Activated CD8-positive, alpha-beta T cell treated with anti-CD3 and anti-CD28 coated beads for 36 hours (primary cell): Measurements from ENCODE around the gene ATP2A2. TPM values are rescaled to one million over a fixed set of nuclear protein-coding genes. Genes with fewer than 3 reads are reported as not detected.

Source experiments
- ATAC-seq: fragments of 200-7000 bp; cut with Tn5 transposase; one replicate; pipeline ENCODE4 v1.10.0; 2021; ENCODE audit warnings: mild to moderate bottlenecking, moderate library complexity
- CTCF ChIA-PET: fragments of 350-600 bp; sonication (Branson Sonifier 250); formaldehyde crosslinking; loops from one replicate; lab custom pipeline; 2021; ENCODE audit warnings: antibody characterized with exemption; lab: Charles Lee
- POLR2A ChIA-PET: fragments of 350-600 bp; sonication (Branson Sonifier 250); formaldehyde crosslinking; loops from one replicate; lab custom pipeline; 2021; ENCODE audit warnings: antibody characterized with exemption; lab: Charles Lee
- DNase-seq: peaks from one replicate; pipeline ENCODE4 v3.0.0-alpha.2; 2020
- H3K27ac Mint-ChIP-seq: one replicate; pipeline ENCODE4 v1.8.0; 2021; ENCODE audit warnings: mild to moderate bottlenecking, mixed read lengths
- H3K27me3 Mint-ChIP-seq: one replicate; pipeline ENCODE4 v1.8.0; 2021; ENCODE audit warnings: mixed read lengths
- H3K36me3 Mint-ChIP-seq: one replicate; pipeline ENCODE4 v1.8.0; 2021; ENCODE audit warnings: low read depth, mixed read lengths
- H3K4me1 Mint-ChIP-seq: one replicate; pipeline ENCODE4 v1.8.0; 2021; ENCODE audit warnings: low read depth, mixed read lengths
- H3K4me3 Mint-ChIP-seq: one replicate; pipeline ENCODE4 v1.8.0; 2021; ENCODE audit warnings: mild to moderate bottlenecking, moderate library complexity, mixed read lengths
- H3K9me3 Mint-ChIP-seq: one replicate; pipeline ENCODE4 v1.8.0; 2021; ENCODE audit warnings: mixed read lengths
- intact Hi-C: fragments of 100-400 bp; cut with micrococcal nuclease; formaldehyde crosslinking; loops from one replicate; pipeline ENCODE4 v1.10.0; 2022
- total RNA-seq, 2 experiments: library from RNA; stranded (reverse); gene quantifications; one replicate each; pipeline ENCODE4 v1.2.3, GENCODE V29; 2021
- TF ChIP-seq, protein P1 (sequence below): fragments of 200-600 bp; IDR thresholded peaks from one replicate; pipeline ENCODE4 v1.8.0; 2022; ENCODE audit warnings: antibody characterized with exemption, mild to moderate bottlenecking

ATP2A2 gene
- total RNA-seq, 2 experiments from 2014 or later = 107 to 111 TPM

DNA sequence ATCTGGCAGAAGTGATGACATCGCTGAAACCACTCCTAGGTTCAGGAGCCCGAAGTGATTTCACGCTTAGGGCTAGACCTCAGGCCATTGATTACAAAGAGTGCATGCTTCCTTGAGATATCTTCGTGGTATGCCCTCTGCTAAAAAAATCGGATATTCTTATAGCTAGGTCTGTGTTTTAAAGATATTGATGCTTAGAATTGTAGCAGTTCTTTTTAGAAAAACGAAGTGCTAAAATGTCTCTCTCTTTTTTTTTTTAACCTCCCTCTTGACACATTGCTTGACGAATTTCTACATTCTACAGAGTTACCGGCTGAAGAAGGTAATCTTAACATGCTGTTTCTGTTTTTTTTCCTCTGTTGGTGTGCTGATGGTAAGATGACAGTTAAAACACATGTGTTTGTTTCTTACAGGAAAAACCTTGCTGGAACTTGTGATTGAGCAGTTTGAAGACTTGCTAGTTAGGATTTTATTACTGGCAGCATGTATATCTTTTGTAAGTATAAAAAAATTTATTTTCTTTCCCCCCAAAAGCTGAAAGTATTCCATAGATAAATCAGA, 1.3 kb downstream of the ATP2A2 start:
- H3K27me3 Mint-ChIP-seq = peaks cover 3% of the 10 kb centered on the region
- peaks cover 50% of the 10 kb centered on the region for H3K4me1 Mint-ChIP-seq
- ChIA-PET CTCF (interaction anchor here (1.0 to 4.2 kb wide), 3 partner anchors 145 to 181 kb away, joined by 3 to 17 read pairs (median 5); no protein-coding TSS in a partner anchor), POLR2A (interaction anchor here (0.7 to 3.4 kb wide), 10 partner anchors 9 to 167 kb away, joined by 3 to 22 read pairs (median 4); partner anchors contain the start of gene ARPC3)
- H3K4me3 Mint-ChIP-seq = peak overlapping the region; percentile 94
- H3K27ac Mint-ChIP-seq = peak overlapping the region; percentile 88
- ATAC-seq (peak; percentile 3), DNase-seq (no peak)
- intact Hi-C loops = no loop called here
- TF ChIP-seq, protein P1, sequence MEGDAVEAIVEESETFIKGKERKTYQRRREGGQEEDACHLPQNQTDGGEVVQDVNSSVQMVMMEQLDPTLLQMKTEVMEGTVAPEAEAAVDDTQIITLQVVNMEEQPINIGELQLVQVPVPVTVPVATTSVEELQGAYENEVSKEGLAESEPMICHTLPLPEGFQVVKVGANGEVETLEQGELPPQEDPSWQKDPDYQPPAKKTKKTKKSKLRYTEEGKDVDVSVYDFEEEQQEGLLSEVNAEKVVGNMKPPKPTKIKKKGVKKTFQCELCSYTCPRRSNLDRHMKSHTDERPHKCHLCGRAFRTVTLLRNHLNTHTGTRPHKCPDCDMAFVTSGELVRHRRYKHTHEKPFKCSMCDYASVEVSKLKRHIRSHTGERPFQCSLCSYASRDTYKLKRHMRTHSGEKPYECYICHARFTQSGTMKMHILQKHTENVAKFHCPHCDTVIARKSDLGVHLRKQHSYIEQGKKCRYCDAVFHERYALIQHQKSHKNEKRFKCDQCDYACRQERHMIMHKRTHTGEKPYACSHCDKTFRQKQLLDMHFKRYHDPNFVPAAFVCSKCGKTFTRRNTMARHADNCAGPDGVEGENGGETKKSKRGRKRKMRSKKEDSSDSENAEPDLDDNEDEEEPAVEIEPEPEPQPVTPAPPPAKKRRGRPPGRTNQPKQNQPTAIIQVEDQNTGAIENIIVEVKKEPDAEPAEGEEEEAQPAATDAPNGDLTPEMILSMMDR = no peak
- peaks cover 46% of the 10 kb centered on the region for H3K36me3 Mint-ChIP-seq
- no peaks in the 10 kb centered on the region for H3K9me3 Mint-ChIP-seq

DNA sequence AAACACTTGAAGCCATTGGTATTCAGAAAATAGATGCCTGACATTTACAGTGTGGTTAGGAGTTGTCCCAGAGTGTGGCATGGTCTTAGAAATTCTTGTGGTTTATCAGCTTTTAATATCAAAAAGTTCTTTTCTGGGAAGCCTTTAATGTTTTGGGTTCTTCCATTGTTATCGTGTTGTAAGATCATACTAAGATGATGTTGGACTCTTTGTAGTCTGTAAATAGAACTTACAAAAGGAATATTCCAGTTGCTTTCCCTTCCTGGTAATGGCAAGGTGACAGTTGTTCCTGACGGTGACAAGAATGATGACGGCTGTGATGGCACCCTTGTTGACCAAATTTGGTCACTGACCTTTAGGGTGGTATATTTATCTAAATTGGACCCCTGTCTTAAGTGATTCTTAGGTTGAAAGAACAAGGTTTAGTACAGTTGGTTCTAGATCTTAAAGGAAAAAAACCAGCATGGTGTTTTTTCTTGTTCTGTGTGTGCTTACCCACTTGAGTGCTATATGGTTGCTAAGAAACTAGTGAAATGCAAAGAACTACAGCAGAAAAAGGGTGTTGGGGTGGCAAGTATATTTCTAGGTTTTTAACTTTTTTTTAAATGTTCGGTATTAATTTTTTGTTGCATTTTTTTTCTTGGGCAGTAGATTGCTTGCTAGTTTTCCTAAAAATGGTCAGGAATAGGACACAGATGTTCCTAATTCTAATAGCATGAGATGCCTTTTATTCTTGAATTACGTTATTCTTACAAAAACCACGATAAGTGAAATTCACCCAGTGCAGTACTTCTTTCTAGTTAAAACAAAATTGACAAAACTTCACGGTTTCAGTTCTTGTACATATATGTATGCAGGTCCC, 2.1 kb downstream of the ATP2A2 start:
- Mint-ChIP-seq H3K9me3 (no peaks in the 10 kb centered on the region), H3K27me3 (peaks cover 3% of the 10 kb centered on the region), H3K27ac (peak overlapping the region; percentile 88), H3K36me3 (peaks cover 52% of the 10 kb centered on the region), H3K4me3 (peak overlapping the region; percentile 94), H3K4me1 (peaks cover 58% of the 10 kb centered on the region)
- POLR2A ChIA-PET = interaction anchor here (1.0 to 3.4 kb wide), 5 partner anchors 9 to 166 kb away, joined by 3 to 22 read pairs (median 5); partner anchors contain the start of gene ARPC3
- CTCF ChIA-PET = interaction anchor here (1.0 to 4.2 kb wide), 3 partner anchors 146 to 182 kb away, joined by 3 to 17 read pairs (median 5); no protein-coding TSS in a partner anchor
- intact Hi-C loops = no loop called here
- no peak for ATAC-seq
- TF ChIP-seq, protein P1 = no peak
- DNase-seq = no peak

DNA sequence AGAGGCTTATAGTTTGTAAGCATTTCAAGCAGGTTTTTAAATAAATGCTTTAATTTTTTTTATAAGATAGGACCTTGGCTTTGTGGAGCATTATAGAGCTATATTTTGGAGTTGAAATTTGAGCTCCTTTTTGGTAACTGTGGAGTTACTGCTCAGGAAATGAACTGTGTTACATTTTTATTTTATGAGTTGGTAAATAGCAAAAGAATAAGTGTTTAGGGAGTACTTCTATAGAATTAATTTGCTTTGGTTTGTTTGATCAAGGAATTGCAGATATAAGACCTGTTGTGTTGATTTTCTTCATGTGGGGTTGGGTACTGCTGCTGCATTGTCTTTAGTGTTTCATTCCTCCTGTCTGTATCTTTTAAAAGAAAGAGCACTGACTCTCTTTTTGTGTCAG, 3.5 kb downstream of the ATP2A2 start:
- peaks cover 62% of the 10 kb centered on the region for H3K36me3 Mint-ChIP-seq
- TF ChIP-seq, protein P1 = no peak
- peak overlapping the region; percentile 94 for H3K4me3 Mint-ChIP-seq
- H3K27me3 Mint-ChIP-seq = peaks cover 3% of the 10 kb centered on the region
- H3K9me3 Mint-ChIP-seq = no peaks in the 10 kb centered on the region
- DNase-seq (no peak), ATAC-seq (no peak)
- ChIA-PET CTCF (interaction anchor here (0.7 kb wide), 1 partner anchor 64 kb away, joined by 3 read pairs; no protein-coding TSS in a partner anchor), POLR2A (interaction anchor here (0.9 to 1.8 kb wide), 4 partner anchors 8 to 13 kb away, joined by 3 to 4 read pairs (median 3); no protein-coding TSS in a partner anchor)
- H3K4me1 Mint-ChIP-seq = peaks cover 71% of the 10 kb centered on the region
- intact Hi-C loops = no loop called here
- no peak overlapping the region for H3K27ac Mint-ChIP-seq

DNA sequence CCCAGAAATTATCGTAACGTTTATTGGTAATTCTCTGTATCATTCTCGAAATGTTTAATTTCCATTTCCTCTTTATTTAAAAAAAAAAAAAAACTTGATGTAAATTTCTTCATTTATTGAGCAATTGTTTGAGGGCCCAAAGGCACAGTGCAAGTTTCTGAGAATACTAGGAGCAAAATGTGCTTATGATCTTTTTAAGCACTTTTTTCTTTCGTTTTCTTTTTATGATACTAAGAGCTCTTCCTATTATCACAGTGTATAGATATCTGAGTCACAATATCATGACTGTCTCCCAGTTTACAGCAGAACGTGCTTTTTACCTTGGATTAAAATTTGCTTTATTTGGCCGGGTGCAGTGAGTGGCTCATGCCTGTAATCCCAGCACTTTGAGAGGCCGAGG, 5.6 kb downstream of the ATP2A2 start:
- no peaks in the 10 kb centered on the region for H3K27me3 Mint-ChIP-seq
- intact Hi-C loops = no loop called here
- ChIA-PET POLR2A (interaction anchor here (0.9 to 1.4 kb wide), 3 partner anchors 9 to 182 kb away, joined by 3 to 7 read pairs (median 4); partner anchors contain the start of gene FAM216A), CTCF (no interaction called here)
- ATAC-seq (peak; percentile 18), DNase-seq (no peak)
- TF ChIP-seq, protein P1 = no peak
- no peaks in the 10 kb centered on the region for H3K9me3 Mint-ChIP-seq
- peaks cover 72% of the 10 kb centered on the region for H3K4me1 Mint-ChIP-seq
- H3K36me3 Mint-ChIP-seq = peaks cover 79% of the 10 kb centered on the region
- H3K27ac Mint-ChIP-seq = peak overlapping the region; percentile 66
- H3K4me3 Mint-ChIP-seq = peak overlapping the region; percentile 32
